GM12875 (cell line): ENCODE results near the gene ZGPAT.
"Not testable (repeated sequence)": the region's sequence is repeated elsewhere in the genome, so short reads cannot be mapped to it uniquely, and the experiment has no call there.

Source experiments
- H3K4me3 ChIP-seq: one replicate; pipeline ENCODE4 v1.5.1; 2011; ENCODE audit warnings: low read depth, low read length, control low read depth
- TF ChIP-seq, protein P1 (sequence below): IDR thresholded peaks from 2 replicates; pipeline ENCODE4 v1.5.1; 2011; ENCODE audit warnings: low read depth, mild to moderate bottlenecking, control low read depth, inconsistent platforms, low read length, moderate library complexity, borderline replicate concordance; ENCODE audit not compliant: insufficient read depth

Gene ZGPAT

DNA sequence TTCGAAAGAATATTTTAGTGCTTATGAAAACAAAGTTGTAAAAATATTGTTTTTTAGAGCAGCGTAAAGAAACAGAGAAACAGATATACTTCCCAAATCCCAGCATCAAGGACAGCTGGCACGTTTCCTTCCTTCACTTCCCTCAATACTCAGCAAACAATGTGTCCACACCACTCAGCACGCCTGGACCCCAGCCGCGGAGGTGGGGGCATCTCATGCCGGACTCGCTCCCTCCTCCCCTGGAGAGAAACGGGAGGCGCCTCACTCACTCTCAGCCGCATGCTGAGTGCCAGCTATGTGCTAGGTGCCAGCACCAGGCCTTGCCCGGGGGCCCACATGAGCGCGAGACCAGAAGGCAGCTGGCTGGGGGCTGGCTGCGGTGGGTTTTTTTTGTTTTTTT, 66.5 kb downstream of the ZGPAT start:
- H3K4me3 ChIP-seq: no peak overlapping the region
- TF ChIP-seq, protein P1, sequence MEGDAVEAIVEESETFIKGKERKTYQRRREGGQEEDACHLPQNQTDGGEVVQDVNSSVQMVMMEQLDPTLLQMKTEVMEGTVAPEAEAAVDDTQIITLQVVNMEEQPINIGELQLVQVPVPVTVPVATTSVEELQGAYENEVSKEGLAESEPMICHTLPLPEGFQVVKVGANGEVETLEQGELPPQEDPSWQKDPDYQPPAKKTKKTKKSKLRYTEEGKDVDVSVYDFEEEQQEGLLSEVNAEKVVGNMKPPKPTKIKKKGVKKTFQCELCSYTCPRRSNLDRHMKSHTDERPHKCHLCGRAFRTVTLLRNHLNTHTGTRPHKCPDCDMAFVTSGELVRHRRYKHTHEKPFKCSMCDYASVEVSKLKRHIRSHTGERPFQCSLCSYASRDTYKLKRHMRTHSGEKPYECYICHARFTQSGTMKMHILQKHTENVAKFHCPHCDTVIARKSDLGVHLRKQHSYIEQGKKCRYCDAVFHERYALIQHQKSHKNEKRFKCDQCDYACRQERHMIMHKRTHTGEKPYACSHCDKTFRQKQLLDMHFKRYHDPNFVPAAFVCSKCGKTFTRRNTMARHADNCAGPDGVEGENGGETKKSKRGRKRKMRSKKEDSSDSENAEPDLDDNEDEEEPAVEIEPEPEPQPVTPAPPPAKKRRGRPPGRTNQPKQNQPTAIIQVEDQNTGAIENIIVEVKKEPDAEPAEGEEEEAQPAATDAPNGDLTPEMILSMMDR: no peak

DNA sequence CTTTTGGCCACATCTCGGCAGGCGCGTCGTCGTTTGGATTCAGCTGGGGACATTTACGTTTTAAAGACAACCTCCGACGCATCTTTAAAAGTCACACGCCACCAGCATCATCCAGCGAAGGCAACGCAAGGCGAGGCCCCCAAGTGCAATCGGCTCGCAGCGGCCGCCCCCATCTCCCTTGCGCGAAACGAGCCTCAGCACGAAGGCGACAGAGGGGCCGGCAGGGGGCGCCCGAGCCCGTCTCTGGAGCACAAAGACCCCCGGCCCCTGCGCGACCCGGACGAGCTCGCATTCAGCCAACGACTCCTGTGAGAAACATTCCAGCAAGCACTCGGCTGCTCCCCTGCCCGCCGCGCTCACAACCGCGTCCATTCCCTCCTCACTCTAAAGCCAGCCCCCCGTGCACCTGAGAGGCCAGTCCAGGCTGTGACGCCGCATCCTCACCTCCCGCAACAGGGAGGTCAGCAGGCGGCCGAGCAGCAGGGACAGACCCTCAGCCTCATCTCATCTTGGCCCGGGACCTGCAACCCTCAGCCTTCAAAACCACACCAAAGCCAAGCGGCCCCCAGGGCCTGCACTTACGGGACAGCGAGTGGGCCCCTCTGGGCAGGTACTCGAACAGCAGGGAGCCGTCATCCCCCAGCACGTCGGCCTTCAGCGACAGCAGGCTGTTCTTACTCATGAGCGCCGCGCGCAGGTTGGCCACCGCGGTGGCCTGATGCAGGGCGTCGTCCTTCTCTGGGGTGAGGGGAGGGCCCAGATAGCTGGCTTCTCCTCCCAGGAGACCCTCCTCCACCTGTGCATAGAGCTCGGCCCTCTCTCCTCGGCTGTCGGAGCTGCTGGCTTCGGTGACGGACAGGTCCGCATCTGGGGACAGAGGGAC, 67.5 kb downstream of the ZGPAT start:
- TF ChIP-seq, protein P1: 0 out of 2 replicates have a peak, but pooled peaks have one; percentile 36
- H3K4me3 ChIP-seq: no peak overlapping the region

DNA sequence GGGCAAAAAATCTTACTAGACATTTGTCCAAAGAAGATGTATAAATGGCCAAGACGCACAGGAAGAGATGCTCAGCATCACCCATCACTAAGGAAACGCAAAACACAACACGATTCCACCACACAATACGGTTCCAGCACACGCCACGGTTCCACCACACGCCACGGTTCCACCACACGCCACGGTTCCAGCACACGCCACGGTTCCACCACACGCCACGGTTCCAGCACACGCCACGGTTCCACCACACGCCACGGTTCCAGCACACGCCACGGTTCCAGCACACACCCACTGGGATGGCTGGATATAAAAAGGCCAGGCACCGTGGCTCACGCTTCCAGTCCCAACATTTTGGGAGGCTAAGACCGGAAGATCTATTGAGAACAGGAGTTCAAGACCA, 69.0 kb downstream of the ZGPAT start:
- not testable (repeated sequence) for H3K4me3 ChIP-seq

DNA sequence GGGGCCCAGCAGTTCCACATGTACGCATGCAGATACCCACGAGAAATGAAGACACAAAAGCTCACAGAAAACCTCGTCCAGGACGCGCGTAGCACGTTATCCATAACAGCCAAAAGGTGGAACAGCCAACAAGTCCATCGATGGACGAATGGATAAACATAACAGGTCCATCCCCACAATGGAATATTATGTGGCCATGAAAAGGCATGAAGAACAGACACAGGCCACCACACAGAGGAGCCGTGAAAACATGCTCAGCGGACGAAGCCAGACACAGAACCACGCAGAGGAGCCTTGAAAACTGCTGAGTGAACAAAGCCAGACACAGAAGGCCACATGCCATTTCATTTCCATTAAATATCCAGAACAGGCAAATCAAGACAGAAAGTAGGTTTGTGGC, 69.8 kb downstream of the ZGPAT start:
- H3K4me3 ChIP-seq: no peak overlapping the region
- TF ChIP-seq, protein P1: no peak

DNA sequence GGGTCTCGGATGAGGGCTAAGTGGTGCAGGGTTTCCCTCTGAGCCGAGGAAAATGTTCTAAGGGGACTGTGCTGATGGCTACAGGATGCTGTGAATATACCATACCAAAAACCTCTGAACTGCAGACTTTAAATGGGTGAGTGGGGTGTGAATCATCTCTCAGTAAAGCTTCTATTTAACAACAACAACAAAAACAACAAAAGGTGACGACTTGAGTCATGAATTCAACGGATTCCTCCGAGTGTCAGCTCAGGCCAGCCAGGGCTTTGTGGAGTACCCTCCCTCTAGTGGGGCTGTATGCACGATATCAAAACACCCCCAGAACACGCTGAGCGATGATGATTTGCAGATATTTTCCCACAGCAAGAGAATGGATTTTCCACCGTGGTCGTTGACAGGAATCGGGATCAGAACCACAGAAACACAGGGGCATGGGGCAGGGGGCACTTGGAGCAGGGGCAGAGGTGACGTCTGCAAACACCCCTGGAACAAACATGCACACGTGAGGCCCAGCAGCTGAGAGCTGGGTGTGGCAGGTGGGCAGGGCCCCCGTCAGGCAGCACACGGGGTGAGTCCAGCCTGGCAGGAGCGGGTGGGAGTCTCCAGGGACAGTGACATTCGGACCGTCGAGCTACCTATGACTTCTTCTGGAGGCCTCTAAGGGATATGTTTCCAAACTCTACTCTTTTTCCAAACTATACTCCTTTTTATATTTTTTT, 70.4 kb downstream of the ZGPAT start:
- TF ChIP-seq, protein P1: no peak
- H3K4me3 ChIP-seq: no peak overlapping the region

DNA sequence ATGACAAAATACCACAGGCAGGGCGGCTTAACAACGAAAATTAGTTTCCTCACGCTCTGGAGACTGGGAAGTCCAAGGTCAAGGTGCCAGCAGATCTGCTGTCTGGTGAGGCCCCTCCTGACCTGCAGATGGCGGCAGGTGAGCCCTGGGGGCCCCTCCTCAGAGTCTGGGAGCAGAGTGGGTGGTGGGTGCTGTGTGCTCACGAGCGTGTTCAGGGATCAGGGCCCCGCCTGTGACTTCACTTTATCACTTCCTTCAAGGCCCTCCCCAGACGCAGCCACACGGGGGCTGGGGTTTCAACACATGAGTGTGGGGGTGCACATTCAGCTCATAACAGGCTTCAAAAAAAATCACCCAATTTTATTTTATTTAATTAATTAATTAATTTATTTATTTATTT, 71.0 kb downstream of the ZGPAT start:
- TF ChIP-seq, protein P1: no peak

DNA sequence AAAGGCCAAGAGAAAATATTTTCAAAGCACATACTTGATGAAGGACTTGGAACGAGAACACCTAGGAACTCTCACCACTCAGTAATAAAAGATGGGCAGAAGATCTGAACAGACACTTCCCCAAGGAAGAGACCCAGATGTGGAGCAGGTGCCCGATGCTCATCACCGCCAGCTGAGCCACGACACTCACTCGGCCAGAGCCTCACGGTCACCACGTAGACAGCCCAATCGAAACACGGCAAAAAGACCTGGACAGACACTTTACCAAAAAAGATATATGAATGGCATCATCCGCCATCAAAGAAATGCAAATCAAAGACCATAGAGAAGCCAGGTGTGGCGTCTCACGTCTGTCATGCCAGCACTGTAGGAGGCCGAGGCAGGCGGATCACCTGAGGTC, 73.3 kb downstream of the ZGPAT start:
- no peak overlapping the region for H3K4me3 ChIP-seq
- TF ChIP-seq, protein P1: no peak

More for the DNA sequence above, 71.0 kb downstream of the ZGPAT start:
- no peak overlapping the region for H3K4me3 ChIP-seq
